Measurements from ENCODE around the gene CCNF.

DNA sequence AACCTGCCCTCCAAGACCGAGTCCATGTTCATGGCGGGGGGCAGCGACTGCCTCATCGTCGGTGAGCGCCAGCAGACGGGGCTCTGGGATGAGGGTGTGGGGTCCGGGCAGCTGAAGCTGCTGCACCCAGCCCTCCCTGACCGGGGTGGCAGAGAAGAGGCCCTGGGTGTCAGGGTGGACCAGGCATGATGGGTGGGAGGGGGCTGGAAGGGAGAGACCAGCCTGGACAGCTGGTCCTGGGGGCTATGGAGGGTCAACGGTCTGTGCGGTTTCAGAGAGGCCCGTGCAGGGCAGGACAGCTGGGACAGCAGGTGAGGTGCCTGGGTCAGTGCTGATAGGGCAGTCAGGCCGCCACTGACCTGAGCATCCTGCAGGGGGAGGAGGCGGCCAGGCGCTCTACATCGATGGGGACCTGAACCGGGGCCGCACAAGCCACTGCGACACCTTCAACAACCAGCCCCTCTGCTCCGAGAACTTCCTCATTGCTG, 71.2 kb downstream of the CCNF start:
- TF ChIP-seq, protein P1, sequence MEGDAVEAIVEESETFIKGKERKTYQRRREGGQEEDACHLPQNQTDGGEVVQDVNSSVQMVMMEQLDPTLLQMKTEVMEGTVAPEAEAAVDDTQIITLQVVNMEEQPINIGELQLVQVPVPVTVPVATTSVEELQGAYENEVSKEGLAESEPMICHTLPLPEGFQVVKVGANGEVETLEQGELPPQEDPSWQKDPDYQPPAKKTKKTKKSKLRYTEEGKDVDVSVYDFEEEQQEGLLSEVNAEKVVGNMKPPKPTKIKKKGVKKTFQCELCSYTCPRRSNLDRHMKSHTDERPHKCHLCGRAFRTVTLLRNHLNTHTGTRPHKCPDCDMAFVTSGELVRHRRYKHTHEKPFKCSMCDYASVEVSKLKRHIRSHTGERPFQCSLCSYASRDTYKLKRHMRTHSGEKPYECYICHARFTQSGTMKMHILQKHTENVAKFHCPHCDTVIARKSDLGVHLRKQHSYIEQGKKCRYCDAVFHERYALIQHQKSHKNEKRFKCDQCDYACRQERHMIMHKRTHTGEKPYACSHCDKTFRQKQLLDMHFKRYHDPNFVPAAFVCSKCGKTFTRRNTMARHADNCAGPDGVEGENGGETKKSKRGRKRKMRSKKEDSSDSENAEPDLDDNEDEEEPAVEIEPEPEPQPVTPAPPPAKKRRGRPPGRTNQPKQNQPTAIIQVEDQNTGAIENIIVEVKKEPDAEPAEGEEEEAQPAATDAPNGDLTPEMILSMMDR (IDR thresholded peaks at IDR 0.05; ENCODE audit: low read depth, low read length): no peak
- TF ChIP-seq POLR2A (IDR thresholded peaks at IDR 0.05; ENCODE audit: extremely low read depth, insufficient read length) (no peak), MYC (IDR thresholded peaks at IDR 0.05; ENCODE audit: low read depth, low read length) (no peak)
- TF ChIP-seq, protein P2, sequence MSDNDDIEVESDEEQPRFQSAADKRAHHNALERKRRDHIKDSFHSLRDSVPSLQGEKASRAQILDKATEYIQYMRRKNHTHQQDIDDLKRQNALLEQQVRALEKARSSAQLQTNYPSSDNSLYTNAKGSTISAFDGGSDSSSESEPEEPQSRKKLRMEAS (IDR thresholded peaks at IDR 0.05; ENCODE audit: low read depth, low read length): no peak
